D721Med (cell line): ENCODE data around the gene WDR27.
A peak's percentile ranks its signal among the peaks of the same experiment; 100 is the strongest.

Experiments
- DNase-seq: peaks from one replicate; pipeline ENCODE4 v3.0.0; 2011; ENCODE audit warnings: low spot score; ENCODE audit not compliant: insufficient read length
- FAIRE-seq: peaks from 2 replicates; lab custom pipeline; 2011; peaks lifted over from hg19 to GRCh38; lab: Jason Lieb, UNC
- CTCF ChIP-seq: IDR thresholded peaks from 2 replicates; pipeline ENCODE4 v1.5.1; 2012; ENCODE audit warnings: mild to moderate bottlenecking, control low read depth; ENCODE audit not compliant: insufficient read depth; ENCODE audit errors: missing control alignments

Gene WDR27

DNA sequence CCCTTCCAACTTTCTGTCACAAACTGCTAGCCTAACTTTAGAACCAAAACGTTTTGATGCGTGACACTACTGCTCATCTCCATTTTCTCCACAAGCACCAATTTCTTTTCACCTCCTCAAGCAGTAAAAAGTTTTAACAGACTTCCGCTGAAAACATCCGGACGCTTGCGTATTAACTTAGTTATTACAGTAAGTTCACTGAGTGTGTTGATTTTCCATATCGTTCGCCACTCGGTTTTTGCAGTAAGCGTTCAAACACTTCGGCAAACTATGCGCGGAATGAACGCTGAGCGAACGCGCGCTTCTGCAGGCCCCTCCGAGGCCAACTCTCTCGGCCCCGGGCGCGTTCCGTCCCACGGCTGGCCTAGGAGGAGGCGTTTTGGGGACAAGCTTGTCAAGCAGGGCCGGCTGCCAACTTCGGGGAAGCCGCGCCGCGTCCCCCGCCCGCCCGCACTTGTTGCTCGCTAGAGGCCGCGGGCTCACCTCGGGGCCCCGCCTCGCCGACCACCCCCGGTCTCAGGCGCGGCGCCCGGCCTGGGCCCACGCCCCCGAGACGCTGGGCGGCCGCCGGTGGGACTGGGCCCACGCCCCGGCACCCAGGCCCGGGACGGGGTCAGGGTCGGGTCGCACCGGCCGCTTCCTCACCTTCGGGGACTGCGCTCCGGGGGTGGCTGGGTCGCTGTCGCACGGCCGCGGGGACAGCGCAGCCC, 21.5 kb upstream of the WDR27 start:
- DNase-seq, result no peak
- no peak for TF ChIP-seq CTCF
- FAIRE-seq, result no peak

DNA sequence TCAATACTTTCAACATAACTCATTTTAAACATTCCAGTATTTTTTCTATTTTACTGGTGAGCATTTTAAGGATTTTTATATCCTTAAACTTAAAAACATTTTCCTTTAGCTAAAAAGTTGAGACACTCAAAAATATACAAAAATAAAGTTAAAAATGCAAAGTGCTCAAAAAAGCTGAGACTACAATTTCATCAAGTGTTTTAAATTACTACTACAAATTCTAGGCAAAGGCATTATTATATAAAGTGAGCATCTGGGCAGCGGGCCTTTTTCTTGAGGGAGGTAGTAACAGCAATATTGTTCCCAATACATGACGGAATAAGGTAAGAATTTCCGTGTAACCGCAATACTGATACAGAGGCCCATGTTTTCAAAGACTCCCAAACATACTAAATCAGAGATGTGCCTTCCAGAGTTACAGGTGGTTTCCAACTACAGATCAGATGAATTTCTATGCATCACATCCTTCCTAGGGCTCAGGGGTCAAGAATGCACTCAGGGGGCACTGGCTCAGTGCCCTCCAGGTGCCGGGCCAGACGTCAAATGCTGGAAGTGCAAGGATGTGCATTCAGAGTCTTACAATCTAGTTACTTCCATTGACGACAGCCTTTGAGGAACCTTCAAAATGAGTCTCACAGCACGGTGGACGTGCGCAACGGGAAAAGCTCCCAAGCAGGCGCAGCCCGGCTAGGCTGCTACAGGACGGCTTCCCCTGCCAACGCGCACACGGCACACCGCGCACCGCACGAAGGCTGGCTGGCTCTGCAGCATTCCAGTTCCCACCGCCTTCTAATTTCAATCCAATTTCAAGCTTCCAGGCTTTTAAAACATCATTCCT, 20.8 kb upstream of the WDR27 start:
- no peak for TF ChIP-seq CTCF
- no peak for DNase-seq
- no peak for FAIRE-seq

GRCh38 chr6:169720207-169720855, 18.5 kb upstream of the WDR27 start:
- DNase-seq, result no peak
- peak; percentile 3 for TF ChIP-seq CTCF
- FAIRE-seq, result no peak

- FAIRE-seq, result peak; percentile 16
- DNase-seq, result no peak
Measured at GRCh38 chr6:169719117-169719516, 17.3 kb upstream of the WDR27 start.

GRCh38 chr6:169714595-169714994, 12.8 kb upstream of the WDR27 start:
- no peak for TF ChIP-seq CTCF
- DNase-seq (no peak), FAIRE-seq (no peak)

More at GRCh38 chr6:169719117-169719516, 17.3 kb upstream of the WDR27 start:
- TF ChIP-seq CTCF, result no peak

- DNase-seq (no peak), FAIRE-seq (no peak)
- TF ChIP-seq CTCF, result no peak
Measured at GRCh38 chr6:169714178-169714577, 12.3 kb upstream of the WDR27 start.
